Body of pancreas (tissue), 4 donors: ENCODE data around the gene C1orf74. TPM values are rescaled to one million over a fixed set of nuclear protein-coding genes. Genes with fewer than 3 reads are reported as not detected.

Source experiments
- ATAC-seq: fragments of 150-250 bp; one replicate; pipeline ENCODE4 v1.9.1; 2016
- DNase-seq, 4 donors: peaks; one replicate each; pipeline ENCODE4 v3.0.0-alpha.2; 2019
- H3K27ac ChIP-seq, 4 donors: fragments of 200-600 bp; sonication (generic); 1 replicate in 3 of 4; 2 replicates in 1 of 4; pipeline versions ENCODE4 v1.5.1 to v1.6.1; 2016 to 2019; ENCODE audit warnings: mild to moderate bottlenecking in 1 of 4, mixed read lengths in 1 of 4, moderate library complexity in 1 of 4
- H3K27me3 ChIP-seq, 2 donors: fragments of 200-600 bp; sonication (generic); one replicate each; pipeline ENCODE4 v1.6.0; 2016; ENCODE audit warnings: mild to moderate bottlenecking in 1 of 2
- H3K36me3 ChIP-seq, 2 donors: fragments of 200-600 bp; sonication (generic); replicated peaks in 1 of 2; 2 replicates each; pipeline ENCODE4 v1.5.1; 2016; ENCODE audit warnings: low read depth in 2 of 2; ENCODE audit not compliant: insufficient read depth in 1 of 2
- H3K4me1 ChIP-seq: fragments of 200-600 bp; sonication (generic); one replicate; pipeline ENCODE4 v1.6.0; 2016
- H3K4me3 ChIP-seq, 2 donors: fragments of 200-600 bp; sonication (generic); 1 replicate in 1 of 2; 2 replicates in 1 of 2; pipeline ENCODE4 v1.5.1; 2016 to 2019
- H3K9me3 ChIP-seq, 3 donors: fragments of 200-600 bp; sonication (generic); 1 replicate in 2 of 3; 2 replicates in 1 of 3; pipeline ENCODE4 v1.5.1; 2016
- POLR2A ChIP-seq, 3 donors: fragments of 450-650 bp; IDR thresholded peaks; one replicate each; pipeline ENCODE4 v1.6.1; 2016; ENCODE audit warnings: antibody characterized with exemption in 3 of 3, mild to moderate bottlenecking in 2 of 3
- WGBS, 2 donors: methylation state at CpG; one replicate each; pipeline ENCODE4 v1.1.5; 2017; 5-methylcytosine and 5-hydroxymethylcytosine counted together
- intact Hi-C: fragments of 100-400 bp; cut with DNase I; formaldehyde crosslinking; loops from one replicate; pipeline ENCODE4 v1.15.1; 2023
- total RNA-seq, 2 donors: library from RNA; depleted of rRNA; stranded (reverse); fragments of >200 nt; gene quantifications; one replicate each; pipeline ENCODE4 v1.1.0, GENCODE V29; 2016
- TF ChIP-seq, protein P1 (sequence below), 7 experiments: fragments of 450-650 bp in 4 of 7; fragments of 200-600 bp in 3 of 7; sonication (generic) in 3 of 7; IDR thresholded peaks; one replicate each; pipeline ENCODE4 v1.5.1; 2016 to 2019; ENCODE audit warnings: antibody characterized with exemption in 7 of 7

The C1orf74 gene
- total RNA-seq, 2 donors from 2014 or later: 0.33 to 1.0 TPM

DNA sequence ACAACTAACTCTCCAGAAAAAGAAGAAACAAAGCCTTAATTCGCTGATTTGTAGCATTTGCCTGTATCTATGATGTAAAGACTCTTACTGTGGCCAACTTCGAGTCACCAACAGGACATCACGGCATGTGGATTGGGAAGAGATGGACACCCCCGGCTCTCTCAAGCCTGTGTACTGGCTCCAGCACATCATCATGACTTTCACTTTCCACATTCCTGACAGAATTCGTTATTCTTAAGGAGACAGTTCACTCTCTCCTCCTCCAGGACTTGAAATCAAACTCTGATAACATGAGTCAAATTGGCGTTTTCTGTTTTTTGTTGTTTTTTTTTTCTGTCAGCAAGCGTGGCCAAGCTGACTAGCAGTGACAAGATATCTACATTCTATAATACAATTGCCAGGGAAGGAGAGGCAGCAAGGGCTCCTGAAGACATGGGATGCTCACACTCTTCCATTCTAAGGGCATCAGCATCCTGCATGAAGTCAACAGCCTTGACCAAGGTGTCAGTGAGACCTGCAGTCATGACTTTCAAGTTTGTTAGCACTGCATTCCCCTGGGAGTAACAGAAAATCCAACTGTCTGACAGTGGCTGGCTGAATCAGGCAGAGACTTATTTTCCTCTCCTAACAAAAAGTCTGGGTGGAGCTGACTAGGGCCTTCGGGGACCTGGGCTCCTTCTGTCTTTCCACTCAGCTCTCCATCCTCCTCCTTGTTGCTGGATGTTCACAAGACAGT is 41.8 kb downstream of the C1orf74 start:
- ATAC-seq (peak; percentile 59), DNase-seq (no peak)
- WGBS, 2 donors: 41 to 42% methylated on average over 8 of the region's 8 CpGs
- TF ChIP-seq POLR2A (IDR thresholded peaks at IDR 0.05): no peak
- TF ChIP-seq, protein P1, sequence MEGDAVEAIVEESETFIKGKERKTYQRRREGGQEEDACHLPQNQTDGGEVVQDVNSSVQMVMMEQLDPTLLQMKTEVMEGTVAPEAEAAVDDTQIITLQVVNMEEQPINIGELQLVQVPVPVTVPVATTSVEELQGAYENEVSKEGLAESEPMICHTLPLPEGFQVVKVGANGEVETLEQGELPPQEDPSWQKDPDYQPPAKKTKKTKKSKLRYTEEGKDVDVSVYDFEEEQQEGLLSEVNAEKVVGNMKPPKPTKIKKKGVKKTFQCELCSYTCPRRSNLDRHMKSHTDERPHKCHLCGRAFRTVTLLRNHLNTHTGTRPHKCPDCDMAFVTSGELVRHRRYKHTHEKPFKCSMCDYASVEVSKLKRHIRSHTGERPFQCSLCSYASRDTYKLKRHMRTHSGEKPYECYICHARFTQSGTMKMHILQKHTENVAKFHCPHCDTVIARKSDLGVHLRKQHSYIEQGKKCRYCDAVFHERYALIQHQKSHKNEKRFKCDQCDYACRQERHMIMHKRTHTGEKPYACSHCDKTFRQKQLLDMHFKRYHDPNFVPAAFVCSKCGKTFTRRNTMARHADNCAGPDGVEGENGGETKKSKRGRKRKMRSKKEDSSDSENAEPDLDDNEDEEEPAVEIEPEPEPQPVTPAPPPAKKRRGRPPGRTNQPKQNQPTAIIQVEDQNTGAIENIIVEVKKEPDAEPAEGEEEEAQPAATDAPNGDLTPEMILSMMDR (IDR thresholded peaks at IDR 0.05): no peak
- Histone ChIP-seq H3K4me3 (no peak overlapping the region), H3K27me3 (no peaks in the 10 kb centered on the region), H3K9me3 (no peaks in the 10 kb centered on the region), H3K4me1 (peaks cover 29% of the 10 kb centered on the region), H3K27ac (peak overlapping the region in 3 of 4 donors; percentile 5 to 59 (median 57)), H3K36me3 (no peaks in the 10 kb centered on the region)
- intact Hi-C loops: no loop called here

GRCh38 chr1:209741889-209742288 is 42.5 kb downstream of the C1orf74 start:
- TF ChIP-seq, protein P1 (IDR thresholded peaks at IDR 0.05): no peak
- no peak for DNase-seq
- Histone ChIP-seq H3K9me3 (no peaks in the 10 kb centered on the region), H3K36me3 (no peaks in the 10 kb centered on the region), H3K27ac (peak overlapping the region in 3 of 4 donors; percentile 5 to 59 (median 57)), H3K4me1 (peaks cover 25% of the 10 kb centered on the region), H3K4me3 (no peak overlapping the region), H3K27me3 (no peaks in the 10 kb centered on the region)
- ATAC-seq: no peak
- intact Hi-C loops: no loop called here
- 38 to 49% methylated on average over 2 of the region's 2 CpGs for WGBS, 2 donors

- H3K27me3 ChIP-seq: no peaks in the 10 kb centered on the region
- TF ChIP-seq, protein P1 (IDR thresholded peaks at IDR 0.05): no peak
- TF ChIP-seq POLR2A (IDR thresholded peaks at IDR 0.05): no peak
- peak overlapping the region in 2 of 4 donors; percentile 57 to 59 for H3K27ac ChIP-seq
- 69 to 72% methylated on average over 3 of the region's 3 CpGs for WGBS, 2 donors
- H3K36me3 ChIP-seq: no peaks in the 10 kb centered on the region
- H3K9me3 ChIP-seq: no peaks in the 10 kb centered on the region
- ATAC-seq (no peak), DNase-seq (no peak)
- intact Hi-C loops: no loop called here
- H3K4me1 ChIP-seq: peaks cover 25% of the 10 kb centered on the region
- no peak overlapping the region for H3K4me3 ChIP-seq
Measured at GRCh38 chr1:209741193-209741592, 43.2 kb downstream of the C1orf74 start.

DNA sequence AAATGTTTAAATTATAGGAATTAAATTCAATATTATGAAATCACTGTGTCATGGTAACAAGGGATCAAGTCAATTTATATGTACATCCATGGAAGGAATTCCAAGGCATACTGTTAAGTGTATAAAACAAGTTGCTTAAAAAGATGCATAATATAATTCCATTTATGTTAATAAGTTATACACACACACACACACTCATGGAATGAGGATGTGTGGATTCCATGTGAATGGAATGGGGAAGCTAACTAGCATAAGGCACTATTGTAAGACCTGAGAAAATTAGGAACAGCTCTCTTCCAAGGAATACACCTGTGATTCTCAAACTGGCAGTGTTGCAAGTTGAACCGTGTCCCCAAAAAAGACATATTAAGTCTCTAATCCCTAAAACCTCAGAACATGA is 46.1 kb downstream of the C1orf74 start:
- DNase-seq: no peak
- no peak overlapping the region for H3K27ac ChIP-seq
- no peak for TF ChIP-seq POLR2A (IDR thresholded peaks at IDR 0.05)
- TF ChIP-seq, protein P1 (IDR thresholded peaks at IDR 0.05): no peak
- no peaks in the 10 kb centered on the region for H3K27me3 ChIP-seq
- H3K9me3 ChIP-seq: no peaks in the 10 kb centered on the region
- 82 to 87% methylated on average over 1 of the region's 1 CpG for WGBS, 2 donors
- H3K4me3 ChIP-seq: no peak overlapping the region
- intact Hi-C loops: no loop called here
- H3K4me1 ChIP-seq: peaks cover 21% of the 10 kb centered on the region
- no peaks in the 10 kb centered on the region for H3K36me3 ChIP-seq
- ATAC-seq: no peak

DNA sequence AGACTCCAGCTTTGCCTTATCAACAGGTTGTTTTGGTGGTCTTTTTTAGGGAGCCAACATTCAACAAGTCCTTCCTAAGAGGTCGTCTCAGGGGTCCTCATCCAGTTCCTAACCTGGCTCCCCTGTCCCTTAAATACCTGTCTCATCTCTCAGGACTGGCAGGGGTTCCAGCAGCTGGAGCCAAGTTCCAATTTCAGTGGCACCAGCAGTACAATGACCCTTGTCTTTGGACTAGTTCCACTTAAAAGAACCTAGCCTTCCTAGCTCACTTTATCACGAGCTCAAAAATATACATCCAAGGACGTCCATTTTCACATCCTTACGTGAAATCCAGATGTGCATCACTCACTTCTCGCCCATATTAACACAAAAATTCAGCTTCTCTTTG is 47.2 kb downstream of the C1orf74 start:
- H3K4me3 ChIP-seq: no peak overlapping the region
- no peak overlapping the region for H3K27ac ChIP-seq
- intact Hi-C loops: no loop called here
- no peaks in the 10 kb centered on the region for H3K9me3 ChIP-seq
- 56 to 66% methylated on average over 5 of the region's 5 CpGs for WGBS, 2 donors
- H3K27me3 ChIP-seq: no peaks in the 10 kb centered on the region
- peaks cover 10% of the 10 kb centered on the region for H3K4me1 ChIP-seq
- ATAC-seq (no peak), DNase-seq (no peak)
- no peaks in the 10 kb centered on the region for H3K36me3 ChIP-seq
- no peak for TF ChIP-seq POLR2A (IDR thresholded peaks at IDR 0.05)
- TF ChIP-seq, protein P1 (IDR thresholded peaks at IDR 0.05): no peak
